Spleen (tissue), 11 donors: Measurements from ENCODE around the gene MRPL21. TPM values are rescaled to one million over a fixed set of nuclear protein-coding genes. Genes with fewer than 3 reads are reported as not detected.

ENCODE experiments used
- DNase-seq: peaks from one replicate; pipeline ENCODE4 v3.0.0-alpha.2; 2020
- H3K27ac ChIP-seq, 8 donors: fragments of 200-600 bp; sonication (generic) in 7 of 8; 1 replicate in 4 of 8; 2 replicates in 4 of 8; pipeline versions ENCODE4 v1.5.0 to v1.8.0; 2016 to 2021; ENCODE audit warnings: inconsistent platforms in 4 of 8, mild to moderate bottlenecking in 4 of 8, moderate library complexity in 1 of 8
- H3K27me3 ChIP-seq, 7 donors: fragments of 200-600 bp; sonication (generic) in 6 of 7; replicated peaks in 1 of 7; 1 replicate in 4 of 7; 2 replicates in 3 of 7; pipeline versions ENCODE4 v1.5.0 to v1.8.0; 2016 to 2021; ENCODE audit warnings: inconsistent platforms in 3 of 7, mild to moderate bottlenecking in 1 of 7
- H3K36me3 ChIP-seq, 6 donors: fragments of 200-600 bp; sonication (generic) in 5 of 6; 1 replicate in 4 of 6; 2 replicates in 2 of 6; pipeline versions ENCODE4 v1.5.0 to v1.8.0; 2016 to 2021; ENCODE audit warnings: inconsistent platforms in 2 of 6
- H3K4me1 ChIP-seq, 6 donors: fragments of 200-600 bp; sonication (generic) in 5 of 6; 1 replicate in 3 of 6; 2 replicates in 3 of 6; pipeline versions ENCODE4 v1.5.0 to v1.8.0; 2016 to 2021; ENCODE audit warnings: inconsistent platforms in 3 of 6
- H3K4me3 ChIP-seq, 8 donors: fragments of 200-600 bp; sonication (generic) in 7 of 8; 1 replicate in 4 of 8; 2 replicates in 4 of 8; pipeline versions ENCODE4 v1.5.0 to v1.8.0; 2016 to 2021; ENCODE audit warnings: inconsistent platforms in 4 of 8, mild to moderate bottlenecking in 4 of 8, moderate library complexity in 2 of 8
- H3K9me3 ChIP-seq, 8 donors: fragments of 200-600 bp; sonication (generic) in 7 of 8; 1 replicate in 4 of 8; 2 replicates in 4 of 8; pipeline versions ENCODE4 v1.5.0 to v1.8.0; 2016 to 2021; ENCODE audit warnings: inconsistent platforms in 4 of 8
- POLR2A ChIP-seq, 3 donors: fragments of 450-650 bp; IDR thresholded peaks; one replicate each; pipeline ENCODE4 v1.5.1; 2017; ENCODE audit warnings: antibody characterized with exemption in 3 of 3, mild to moderate bottlenecking in 1 of 3
- POLR2AphosphoS5 ChIP-seq, 3 donors: sonication (generic); formaldehyde crosslinking; IDR thresholded peaks; one replicate each; pipeline ENCODE4 v1.5.1; 2017; ENCODE audit warnings: antibody characterized with exemption in 3 of 3
- WGBS, 5 donors: extraction: QIAGEN DNeasy Blood & Tissue Kit in 3 of 5; methylation state at CpG; one replicate each; pipeline versions ENCODE4 v1.1.5 to v1.1.7; 2013 to 2018; 5-methylcytosine and 5-hydroxymethylcytosine counted together
- intact Hi-C: fragments of 100-400 bp; cut with DNase I; formaldehyde crosslinking; loops from one replicate; pipeline ENCODE4 v1.15.0; 2023; ENCODE audit warnings: low total_unique reads
- polyA plus RNA-seq, 3 donors: library from polyadenylated mRNA; stranded (reverse); fragments of 200-250 nt; gene quantifications; one replicate each; pipeline ENCODE4 v1.2.1, GENCODE V29; 2013
- total RNA-seq, 7 donors: library from RNA; depleted of rRNA in 3 of 7; stranded (reverse); fragments of >200 nt in 3 of 7; fragmentation: NEBNext Ultra II Directional in 4 of 7; extraction: Animal tissue kit (Norgen Biotek cat#: 25700) in 4 of 7; gene quantifications; one replicate each; pipeline versions ENCODE4 v1.1.0 to v1.2.1, GENCODE V29; 2016 to 2021
- TF ChIP-seq, protein P1 (sequence below), 11 experiments: fragments of 200-600 bp in 7 of 11; fragments of 450-650 bp in 4 of 11; sonication (generic) in 4 of 11; IDR thresholded peaks in 8 of 11; conservative IDR thresholded peaks in 3 of 11; 1 replicate in 7 of 11; 2 replicates in 4 of 11; pipeline versions ENCODE4 v1.4.0 to v1.8.0; 2016 to 2021; ENCODE audit warnings: antibody characterized with exemption in 11 of 11, inconsistent platforms in 4 of 11, mild to moderate bottlenecking in 1 of 11
- donor health status: healthy with polysubstance abuse.
- donor health status: DM: no; HTN: no; CAD: no; lungs with moderate emphysema.
- donor health status: DM: no; HTN: no; CAD: no.
- donor health status: Bipolar disorder and iron deficiency.
- donor health status: healthy.
- donor health status: DM: no; HTN: no; CAD: no.
- donor health status: DM: yes; HTN: yes; CAD: no.

Gene MRPL21
- total and polyA plus RNA-seq, 10 donors = 11.2 to 81.0 (median 34.0) TPM

- intact Hi-C loops = no loop called here
- TF ChIP-seq, protein P1, sequence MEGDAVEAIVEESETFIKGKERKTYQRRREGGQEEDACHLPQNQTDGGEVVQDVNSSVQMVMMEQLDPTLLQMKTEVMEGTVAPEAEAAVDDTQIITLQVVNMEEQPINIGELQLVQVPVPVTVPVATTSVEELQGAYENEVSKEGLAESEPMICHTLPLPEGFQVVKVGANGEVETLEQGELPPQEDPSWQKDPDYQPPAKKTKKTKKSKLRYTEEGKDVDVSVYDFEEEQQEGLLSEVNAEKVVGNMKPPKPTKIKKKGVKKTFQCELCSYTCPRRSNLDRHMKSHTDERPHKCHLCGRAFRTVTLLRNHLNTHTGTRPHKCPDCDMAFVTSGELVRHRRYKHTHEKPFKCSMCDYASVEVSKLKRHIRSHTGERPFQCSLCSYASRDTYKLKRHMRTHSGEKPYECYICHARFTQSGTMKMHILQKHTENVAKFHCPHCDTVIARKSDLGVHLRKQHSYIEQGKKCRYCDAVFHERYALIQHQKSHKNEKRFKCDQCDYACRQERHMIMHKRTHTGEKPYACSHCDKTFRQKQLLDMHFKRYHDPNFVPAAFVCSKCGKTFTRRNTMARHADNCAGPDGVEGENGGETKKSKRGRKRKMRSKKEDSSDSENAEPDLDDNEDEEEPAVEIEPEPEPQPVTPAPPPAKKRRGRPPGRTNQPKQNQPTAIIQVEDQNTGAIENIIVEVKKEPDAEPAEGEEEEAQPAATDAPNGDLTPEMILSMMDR (IDR thresholded peaks at IDR 0.05 in 8 of 11, conservative IDR thresholded peaks at IDR 0.05 in 3 of 11) = no peak
- no peak for TF ChIP-seq POLR2AphosphoS5 (IDR thresholded peaks at IDR 0.05)
- TF ChIP-seq POLR2A (IDR thresholded peaks at IDR 0.05) = no peak
Observed at GRCh38 chr11:68929135-68929534, 25.5 kb upstream of the MRPL21 start.

DNA sequence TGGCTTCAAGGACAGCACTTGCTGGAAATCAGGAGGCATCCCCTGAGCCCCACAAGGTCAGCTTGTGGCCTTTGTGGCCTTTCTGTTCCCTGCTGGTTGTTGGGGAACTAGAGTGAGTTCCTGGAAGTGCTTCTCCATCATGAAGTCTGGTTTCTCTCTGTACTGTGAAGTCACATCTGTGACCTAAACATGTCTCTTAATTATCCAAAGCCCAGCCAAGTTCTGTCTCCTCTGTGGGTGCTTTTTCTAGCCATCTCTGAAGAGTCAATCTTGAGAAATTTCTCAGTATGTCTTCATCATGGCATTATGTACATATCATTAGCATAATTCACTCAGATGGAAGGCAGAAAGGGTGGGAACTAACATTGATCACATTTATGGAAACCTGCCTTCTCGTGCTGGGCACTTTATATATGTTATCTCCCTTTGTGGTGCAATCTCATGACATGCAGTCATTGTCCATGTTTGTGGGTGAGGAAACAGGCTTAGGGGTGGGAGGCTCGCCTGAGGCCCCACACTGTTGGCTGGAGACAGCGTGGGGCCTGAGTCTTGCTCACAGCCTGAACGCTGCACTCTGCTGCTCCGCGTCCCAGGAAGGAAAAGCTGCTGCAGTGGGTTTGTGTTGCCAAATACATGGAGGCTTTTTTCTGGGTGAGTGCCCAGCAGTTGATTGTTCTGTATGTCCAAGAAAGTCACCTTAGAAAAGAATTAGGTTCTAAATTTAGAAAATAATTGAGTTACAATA, 24.7 kb upstream of the MRPL21 start:
- Histone ChIP-seq H3K36me3 (peaks cover 13 to 100% (median 76%) of the 10 kb centered on the region in 6 donors), H3K4me1 (peaks cover 0 to 23% (median 19%) of the 10 kb centered on the region in 6 donors), H3K27ac (peak overlapping the region in 5 of 8 donors; percentile 3 to 73 (median 47)), H3K4me3 (no peak overlapping the region), H3K27me3 (no peaks in the 10 kb centered on the region), H3K9me3 (peaks cover 0 to 36% (median 33%) of the 10 kb centered on the region in 8 donors)
- no peak for TF ChIP-seq POLR2A (IDR thresholded peaks at IDR 0.05)
- TF ChIP-seq POLR2AphosphoS5 (IDR thresholded peaks at IDR 0.05) = peak in 1 of 3 donors; percentile 25
- WGBS, 5 donors = 49 to 91% (median 62%) methylated on average over 6 of the region's 6 CpGs
- DNase-seq = peak; percentile 23
- intact Hi-C loops = no loop called here

More at GRCh38 chr11:68929135-68929534, 25.5 kb upstream of the MRPL21 start:
- no peaks in the 10 kb centered on the region for H3K27me3 ChIP-seq
- H3K27ac ChIP-seq = no peak overlapping the region
- H3K9me3 ChIP-seq = peaks cover 0 to 29% (median 28%) of the 10 kb centered on the region in 8 donors
- peak; percentile 63 for DNase-seq
- H3K4me3 ChIP-seq = no peak overlapping the region
- H3K4me1 ChIP-seq = peaks cover 0 to 23% (median 19%) of the 10 kb centered on the region in 6 donors
- WGBS, 5 donors = 97 to 99% (median 97%) methylated on average over 20 of the region's 20 CpGs
- H3K36me3 ChIP-seq = peaks cover 9 to 100% (median 76%) of the 10 kb centered on the region in 6 donors

DNA sequence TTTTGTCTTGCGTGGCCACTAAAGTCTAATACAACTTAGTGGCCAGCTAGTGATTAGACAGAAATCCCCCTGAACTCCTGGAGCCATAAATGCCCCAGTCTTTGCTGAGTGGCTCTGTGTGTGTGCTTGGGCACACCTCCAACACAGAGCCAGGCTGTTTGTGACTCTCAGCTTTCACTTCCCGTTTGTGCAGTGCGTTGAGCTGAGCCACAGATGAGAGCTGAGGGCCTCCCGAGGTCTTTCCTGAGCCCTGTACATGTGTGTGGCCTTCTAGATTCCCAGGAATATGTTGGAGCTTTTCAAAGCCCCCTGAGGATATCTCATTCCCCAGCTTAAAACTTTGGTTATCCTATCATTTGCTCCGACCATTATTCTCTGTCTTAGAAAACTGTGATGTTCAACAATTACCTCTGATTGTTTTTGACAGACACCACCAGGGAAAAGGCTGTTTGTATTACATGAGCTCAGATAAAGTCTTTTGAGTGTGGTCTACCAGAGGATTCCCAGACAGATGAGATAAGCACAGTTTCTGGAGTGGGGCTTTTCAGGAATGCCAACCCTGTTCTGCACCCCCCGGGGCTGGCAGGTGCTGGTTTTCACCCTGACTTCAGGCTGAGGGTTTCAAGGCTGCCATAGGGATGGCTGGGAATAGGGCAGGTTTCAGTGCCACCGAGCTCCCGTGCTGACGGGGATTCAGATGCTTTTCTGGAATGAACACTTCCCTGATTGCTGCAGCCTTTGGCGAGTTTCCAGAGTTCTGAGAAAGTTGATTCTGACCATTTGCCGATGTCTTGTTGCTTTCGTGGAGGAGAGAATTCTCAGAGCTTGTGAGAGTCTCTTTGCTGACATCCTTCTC, 23.9 kb upstream of the MRPL21 start:
- intact Hi-C loops = no loop called here
- peak overlapping the region in 5 of 8 donors; percentile 3 to 73 (median 47) for H3K27ac ChIP-seq
- peaks cover 13 to 100% (median 80%) of the 10 kb centered on the region in 6 donors for H3K36me3 ChIP-seq
- peaks cover 0 to 36% (median 33%) of the 10 kb centered on the region in 8 donors for H3K9me3 ChIP-seq
- peaks cover 0 to 23% (median 19%) of the 10 kb centered on the region in 6 donors for H3K4me1 ChIP-seq
- H3K4me3 ChIP-seq = no peak overlapping the region
- 66 to 76% (median 71%) methylated on average over 11 to 12 of the region's 12 CpGs for whole genome bisulfite sequencing, 5 donors
- no peaks in the 10 kb centered on the region for H3K27me3 ChIP-seq
- peak; percentile 71 for DNase-seq
- TF ChIP-seq POLR2A (IDR thresholded peaks at IDR 0.05) = no peak
- no peak for TF ChIP-seq POLR2AphosphoS5 (IDR thresholded peaks at IDR 0.05)
- TF ChIP-seq, protein P1 (IDR thresholded peaks at IDR 0.05 in 8 of 11, conservative IDR thresholded peaks at IDR 0.05 in 3 of 11) = no peak

DNA sequence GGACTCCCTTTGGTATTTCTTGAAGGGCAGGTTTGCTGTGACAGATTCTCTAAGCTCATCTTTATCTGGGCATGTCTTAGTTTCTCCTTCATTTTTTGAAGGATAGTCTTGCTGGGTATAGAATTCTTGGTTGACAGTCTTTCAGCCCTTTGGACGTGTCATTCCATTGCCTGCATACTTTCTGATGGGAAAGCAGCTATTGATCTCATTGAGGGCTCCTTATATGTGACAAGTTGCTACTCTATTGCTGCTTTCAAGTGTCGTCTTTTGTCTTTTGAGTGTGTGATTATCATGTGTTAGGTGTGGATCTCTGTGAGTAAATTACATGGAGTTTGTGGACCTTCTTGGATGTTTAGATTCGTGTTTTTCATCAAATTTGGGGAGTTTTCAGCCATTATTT, 22.0 kb upstream of the MRPL21 start:
- peaks cover 13 to 100% (median 87%) of the 10 kb centered on the region in 6 donors for H3K36me3 ChIP-seq
- H3K4me1 ChIP-seq = peaks cover 0 to 23% (median 19%) of the 10 kb centered on the region in 6 donors
- peaks cover 0 to 36% (median 33%) of the 10 kb centered on the region in 8 donors for H3K9me3 ChIP-seq
- TF ChIP-seq POLR2AphosphoS5 (IDR thresholded peaks at IDR 0.05) (no peak), POLR2A (IDR thresholded peaks at IDR 0.05) (no peak)
- TF ChIP-seq, protein P1 (IDR thresholded peaks at IDR 0.05 in 8 of 11, conservative IDR thresholded peaks at IDR 0.05 in 3 of 11) = no peak
- no peak overlapping the region for H3K4me3 ChIP-seq
- H3K27me3 ChIP-seq = no peaks in the 10 kb centered on the region
- intact Hi-C loops = no loop called here
- 78 to 95% (median 92%) methylated on average over 3 of the region's 3 CpGs for WGBS, 5 donors
- H3K27ac ChIP-seq = no peak overlapping the region
- no peak for DNase-seq
